Peyer's patch (tissue), 4 donors: ENCODE results near the gene KCNB1. TPM values are rescaled to one million over a fixed set of nuclear protein-coding genes. Genes with fewer than 3 reads are reported as not detected.

Source experiments
- DNase-seq, 3 donors: peaks; one replicate each; pipeline ENCODE4 v3.0.0-alpha.2; 2017 to 2019
- H3K27ac ChIP-seq, 4 donors: fragments of 200-600 bp; sonication (generic); one replicate each; pipeline ENCODE4 v1.5.1; 2016 to 2019
- H3K27me3 ChIP-seq, 2 donors: fragments of 200-600 bp; sonication (generic); one replicate each; pipeline ENCODE4 v1.5.1; 2019
- H3K36me3 ChIP-seq, 3 donors: fragments of 200-600 bp; sonication (generic); one replicate each; pipeline ENCODE4 v1.5.1; 2016 to 2019
- H3K4me1 ChIP-seq, 4 donors: fragments of 200-600 bp; sonication (generic); one replicate each; pipeline ENCODE4 v1.5.1; 2016 to 2019
- H3K4me3 ChIP-seq, 4 donors: fragments of 200-600 bp; sonication (generic); 1 replicate in 3 of 4; 2 replicates in 1 of 4; pipeline ENCODE4 v1.5.1; 2016 to 2019; ENCODE audit warnings: mild to moderate bottlenecking in 1 of 4
- H3K9me3 ChIP-seq, 4 donors: fragments of 200-600 bp; sonication (generic); one replicate each; pipeline ENCODE4 v1.5.1; 2016 to 2019; ENCODE audit warnings: mild to moderate bottlenecking in 1 of 4
- CTCF ChIP-seq, 6 experiments: fragments of 450-650 bp in 4 of 6; fragments of 200-600 bp in 2 of 6; sonication (generic) in 1 of 6; IDR thresholded peaks; one replicate each; pipeline ENCODE4 v1.5.1; 2017 to 2019; ENCODE audit warnings: antibody characterized with exemption in 6 of 6, mild to moderate bottlenecking in 3 of 6, moderate library complexity in 1 of 6
- POLR2A ChIP-seq, 2 donors: fragments of 450-650 bp; IDR thresholded peaks; one replicate each; pipeline ENCODE4 v1.5.1; 2017; ENCODE audit warnings: antibody characterized with exemption in 2 of 2, mild to moderate bottlenecking in 2 of 2, moderate library complexity in 2 of 2
- total RNA-seq, 4 donors: library from RNA; depleted of rRNA; stranded (reverse); fragments of >200 nt; gene quantifications; one replicate each; pipeline ENCODE4 v1.1.0, GENCODE V29; 2016

KCNB1 gene
- total RNA-seq, 4 donors from 2014 or later, result 0.35 to 0.85 (median 0.61) TPM

- Histone ChIP-seq H3K9me3 (no peaks in the 10 kb centered on the region), H3K4me3 (no peak overlapping the region), H3K27me3 (no peaks in the 10 kb centered on the region), H3K4me1 (no peaks in the 10 kb centered on the region), H3K27ac (no peak overlapping the region), H3K36me3 (no peaks in the 10 kb centered on the region)
- no peak for DNase-seq
- TF ChIP-seq POLR2A (IDR thresholded peaks at IDR 0.05) (no peak), CTCF (IDR thresholded peaks at IDR 0.05) (no peak)
Measured at GRCh38 chr20:49464556-49464955, 17.9 kb downstream of the KCNB1 start.

DNA sequence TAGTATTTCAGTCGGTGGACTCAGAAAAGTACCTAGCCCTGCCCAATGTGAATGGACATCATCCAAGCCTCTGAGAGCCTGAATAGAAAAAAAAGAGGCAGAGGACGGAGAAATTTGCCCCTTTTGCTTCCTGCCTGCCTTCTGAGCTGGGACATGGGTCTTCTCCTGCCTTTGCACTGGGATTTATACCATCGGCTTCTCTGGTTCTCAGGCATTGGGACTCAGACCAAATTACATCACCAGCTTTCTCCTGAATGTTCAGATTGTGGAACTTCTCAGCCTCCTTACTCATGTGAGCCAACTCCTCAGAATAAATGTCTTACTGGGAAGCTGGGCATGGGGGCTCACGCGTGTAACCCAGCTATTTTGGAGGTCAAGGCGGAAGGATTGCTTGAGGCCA is 19.8 kb downstream of the KCNB1 start:
- no peak overlapping the region for H3K27ac ChIP-seq
- TF ChIP-seq POLR2A (IDR thresholded peaks at IDR 0.05), result no peak
- no peak for TF ChIP-seq CTCF (IDR thresholded peaks at IDR 0.05)
- no peak overlapping the region for H3K4me3 ChIP-seq
- no peaks in the 10 kb centered on the region for H3K9me3 ChIP-seq
- no peak for DNase-seq
- no peaks in the 10 kb centered on the region for H3K36me3 ChIP-seq
- H3K27me3 ChIP-seq, result no peaks in the 10 kb centered on the region
- H3K4me1 ChIP-seq, result no peaks in the 10 kb centered on the region

- no peak for TF ChIP-seq POLR2A (IDR thresholded peaks at IDR 0.05)
- no peak for TF ChIP-seq CTCF (IDR thresholded peaks at IDR 0.05)
- Histone ChIP-seq H3K9me3 (no peaks in the 10 kb centered on the region), H3K36me3 (no peaks in the 10 kb centered on the region), H3K27me3 (no peaks in the 10 kb centered on the region), H3K4me3 (no peak overlapping the region), H3K4me1 (no peaks in the 10 kb centered on the region), H3K27ac (no peak overlapping the region)
- DNase-seq, result no peak
Measured at GRCh38 chr20:49461894-49462620, 20.4 kb downstream of the KCNB1 start.

DNA sequence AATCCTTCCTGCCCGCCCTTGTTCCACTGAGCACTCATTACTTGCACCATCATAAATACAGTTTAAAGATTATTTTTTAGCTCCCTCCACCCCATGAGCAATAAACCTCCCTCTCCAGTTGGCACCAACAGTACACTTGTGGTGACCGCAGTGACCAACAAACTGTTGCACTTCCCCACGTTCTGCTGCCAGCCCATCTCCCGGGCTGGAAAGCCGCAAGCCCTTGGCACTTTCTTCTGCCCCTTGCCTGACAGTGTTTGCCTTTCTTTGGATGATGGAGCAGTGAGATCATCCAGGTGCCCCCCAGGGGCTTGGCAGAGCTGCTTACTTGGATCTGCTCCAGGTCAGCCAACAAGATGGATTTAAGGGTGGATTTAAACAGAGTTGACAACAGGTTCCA is 21.6 kb downstream of the KCNB1 start:
- Histone ChIP-seq H3K9me3 (no peaks in the 10 kb centered on the region), H3K4me3 (no peak overlapping the region), H3K4me1 (no peaks in the 10 kb centered on the region), H3K27me3 (no peaks in the 10 kb centered on the region), H3K36me3 (no peaks in the 10 kb centered on the region), H3K27ac (no peak overlapping the region)
- no peak for DNase-seq
- TF ChIP-seq CTCF (IDR thresholded peaks at IDR 0.05) (no peak), POLR2A (IDR thresholded peaks at IDR 0.05) (no peak)

GRCh38 chr20:49460131-49460530 is 22.3 kb downstream of the KCNB1 start:
- Histone ChIP-seq H3K9me3 (no peaks in the 10 kb centered on the region), H3K27ac (no peak overlapping the region), H3K4me1 (no peaks in the 10 kb centered on the region), H3K36me3 (no peaks in the 10 kb centered on the region), H3K27me3 (no peaks in the 10 kb centered on the region), H3K4me3 (no peak overlapping the region)
- DNase-seq, result no peak
- TF ChIP-seq POLR2A (IDR thresholded peaks at IDR 0.05) (no peak), CTCF (IDR thresholded peaks at IDR 0.05) (no peak)

DNA sequence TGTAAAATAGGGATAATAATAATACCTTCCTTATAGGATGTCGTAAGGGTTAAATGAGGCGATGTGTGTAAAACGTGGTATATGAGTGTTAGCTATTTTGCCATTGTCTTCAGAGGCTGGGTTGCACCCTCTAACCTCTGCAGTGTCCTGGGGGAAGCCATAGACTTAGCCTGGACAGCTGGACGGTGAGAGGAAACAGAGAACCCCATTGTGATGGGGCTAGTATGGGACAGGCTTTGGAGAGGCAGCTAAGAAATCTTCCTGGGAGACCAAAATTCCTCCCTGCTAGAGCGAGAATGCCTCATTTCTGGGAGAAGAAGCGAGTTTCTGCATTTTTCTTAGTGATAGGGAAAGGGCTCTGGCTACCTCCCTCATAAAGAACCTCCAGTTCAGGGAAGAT is 22.8 kb downstream of the KCNB1 start:
- H3K4me3 ChIP-seq, result no peak overlapping the region
- no peak for DNase-seq
- no peaks in the 10 kb centered on the region for H3K4me1 ChIP-seq
- no peaks in the 10 kb centered on the region for H3K27me3 ChIP-seq
- no peaks in the 10 kb centered on the region for H3K36me3 ChIP-seq
- H3K27ac ChIP-seq, result no peak overlapping the region
- H3K9me3 ChIP-seq, result no peaks in the 10 kb centered on the region
- no peak for TF ChIP-seq CTCF (IDR thresholded peaks at IDR 0.05)
- TF ChIP-seq POLR2A (IDR thresholded peaks at IDR 0.05), result no peak
